ENCODE data around the gene FBRS. TPM values are rescaled to one million over a fixed set of nuclear protein-coding genes. Genes with fewer than 3 reads are reported as not detected.

Gene FBRS
- total and polyA plus RNA-seq, 2 of the 13 experiments (the other 11 are each of a cell fraction or from before 2014, with no cell fraction given), result 13.7 to 16.2 TPM

GRCh38 chr16:30637944-30638343 lies 20.3 kb upstream of the FBRS start (continued):
- TF ChIP-seq HMGXB3 (CRISPR knock-in tag; IDR thresholded peaks at IDR 0.05; ENCODE audit: borderline replicate concordance) (peak; percentile 63; the same call in 1 of the 2 replicates), PATZ1 (CRISPR knock-in tag; IDR thresholded peaks at IDR 0.05) (no peak), HMGXB4 (CRISPR knock-in tag; IDR thresholded peaks at IDR 0.05; ENCODE audit: borderline replicate concordance in 1 of 2, low read depth in 1 of 2) (peak in 1 of 2 experiments; percentile 36; a peak in 2 of 4 replicates), CTCF (CRISPR knock-in tag; IDR thresholded peaks at IDR 0.05) (peak; percentile 81), ATF5 (CRISPR knock-in tag; IDR thresholded peaks at IDR 0.05; ENCODE audit: low read depth) (no peak), SAP130 (CRISPR knock-in tag; IDR thresholded peaks at IDR 0.05; ENCODE audit: low read depth) (peak; percentile 46), HNF4G (IDR thresholded peaks at IDR 0.05; ENCODE audit: borderline replicate concordance, low read depth, low read length) (no peak), HNF4G (CRISPR knock-in tag; IDR thresholded peaks at IDR 0.05; ENCODE audit: borderline replicate concordance, low read depth) (no peak), ZSCAN29 (CRISPR knock-in tag; conservative IDR thresholded peaks at IDR 0.05) (0 out of 2 replicates have a peak, but pooled peaks have one; percentile 18), BATF2 (CRISPR knock-in tag; IDR thresholded peaks at IDR 0.05) (no peak), ATF2 (CRISPR knock-in tag; IDR thresholded peaks at IDR 0.05) (0 out of 2 replicates have a peak, but pooled peaks have one; percentile 26)
